Measurements from ENCODE around the gene PRDM2.

DNA sequence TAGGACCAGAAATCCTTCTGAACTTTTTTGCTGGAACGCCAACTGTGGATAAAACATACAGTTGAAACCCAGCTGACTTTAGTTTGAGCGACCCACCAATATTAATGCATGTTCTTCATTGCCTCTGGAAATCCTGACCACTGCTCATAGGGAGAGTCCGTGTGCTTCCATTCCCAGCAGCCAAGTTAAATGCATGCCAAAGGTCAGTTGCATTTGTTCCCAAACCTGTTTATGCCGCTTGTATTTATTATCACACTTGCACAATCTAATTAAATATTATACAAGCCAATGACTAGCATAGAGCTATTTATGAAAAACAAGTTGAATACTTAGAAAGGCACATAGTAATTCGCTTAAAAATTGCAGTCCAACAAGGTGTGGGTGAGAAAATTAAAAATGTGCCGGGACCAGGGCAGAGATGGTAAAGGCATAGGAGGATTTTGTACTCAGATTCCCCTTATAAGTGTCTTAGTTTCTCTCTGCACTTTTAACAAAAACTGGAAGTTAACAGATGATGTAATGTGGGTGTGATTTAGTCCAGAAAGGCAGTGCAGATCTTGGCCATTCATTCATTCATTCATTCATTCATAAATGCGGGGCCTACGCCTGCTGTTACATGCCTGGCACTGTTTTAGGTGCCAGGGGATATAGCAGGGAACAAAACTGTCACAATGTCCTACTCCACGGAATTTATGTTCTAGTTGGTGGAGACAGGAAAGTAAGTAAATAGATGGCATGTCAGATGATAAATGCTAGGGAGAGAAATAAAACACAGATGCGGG is 99.7 kb downstream of the PRDM2 start:
- TF ChIP-seq, protein P1, sequence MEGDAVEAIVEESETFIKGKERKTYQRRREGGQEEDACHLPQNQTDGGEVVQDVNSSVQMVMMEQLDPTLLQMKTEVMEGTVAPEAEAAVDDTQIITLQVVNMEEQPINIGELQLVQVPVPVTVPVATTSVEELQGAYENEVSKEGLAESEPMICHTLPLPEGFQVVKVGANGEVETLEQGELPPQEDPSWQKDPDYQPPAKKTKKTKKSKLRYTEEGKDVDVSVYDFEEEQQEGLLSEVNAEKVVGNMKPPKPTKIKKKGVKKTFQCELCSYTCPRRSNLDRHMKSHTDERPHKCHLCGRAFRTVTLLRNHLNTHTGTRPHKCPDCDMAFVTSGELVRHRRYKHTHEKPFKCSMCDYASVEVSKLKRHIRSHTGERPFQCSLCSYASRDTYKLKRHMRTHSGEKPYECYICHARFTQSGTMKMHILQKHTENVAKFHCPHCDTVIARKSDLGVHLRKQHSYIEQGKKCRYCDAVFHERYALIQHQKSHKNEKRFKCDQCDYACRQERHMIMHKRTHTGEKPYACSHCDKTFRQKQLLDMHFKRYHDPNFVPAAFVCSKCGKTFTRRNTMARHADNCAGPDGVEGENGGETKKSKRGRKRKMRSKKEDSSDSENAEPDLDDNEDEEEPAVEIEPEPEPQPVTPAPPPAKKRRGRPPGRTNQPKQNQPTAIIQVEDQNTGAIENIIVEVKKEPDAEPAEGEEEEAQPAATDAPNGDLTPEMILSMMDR (conservative IDR thresholded peaks at IDR 0.05 in 1 of 2, IDR thresholded peaks at IDR 0.05 in 1 of 2; ENCODE audit: low read depth in 1 of 2, low read length in 2 of 2), result no peak
- no peak for TF ChIP-seq EZH2 (IDR thresholded peaks at IDR 0.05; ENCODE audit: low read length, missing control alignments)
